K562 (cell line): Measurements from ENCODE around the gene RYK. TPM values are rescaled to one million over a fixed set of nuclear protein-coding genes. Genes with fewer than 3 reads are reported as not detected.
"Not testable (repeated sequence)": the region's sequence is repeated elsewhere in the genome, so short reads cannot be mapped to it uniquely, and the experiment has no call there.

Experiments used
- ATAC-seq: fragments of 200-7000 bp; cut with Tn5 transposase; 3 replicates; pipeline ENCODE4 v1.9.1; 2020; ENCODE audit warnings: moderate library complexity
- BruUV-seq: library from RNA; stranded (reverse); fragments of 400-500 nt; replicated peaks from 2 replicates; lab custom pipeline; 2021; lab: Mats Ljungman, UMichigan
- CTCF ChIA-PET: fragments of 300-600 bp; formaldehyde crosslinking; extraction: SDS; loops from one replicate; lab custom pipeline; 2021; ENCODE audit warnings: low intra/inter-chr PET ratio; lab: Yijun Ruan, JAX
- POLR2A ChIA-PET: fragments of 300-600, 350-650 bp; sonication (Branson Sonifier 250); formaldehyde crosslinking; extraction: SDS; loops from one replicate; lab custom pipeline; 2021; ENCODE audit warnings: antibody characterized with exemption, inconsistent platforms; lab: Yijun Ruan, JAX
- DNase-seq, 4 experiments: peaks; one replicate each; pipeline versions ENCODE4 v3.0.0 to v3.0.0-alpha.2; 2011 to 2018; ENCODE audit warnings: low spot score in 3 of 4, mixed read lengths in 3 of 4; ENCODE audit errors: extremely low read depth in 1 of 4
- FAIRE-seq: peaks from 2 replicates; lab custom pipeline; 2011; peaks lifted over from hg19 to GRCh38; lab: Jason Lieb, UNC
- H2AFZ ChIP-seq: 2 replicates; pipeline ENCODE4 v1.6.0; 2011; ENCODE audit warnings: low read depth, low read length, control low read depth, inconsistent platforms
- H3K27ac ChIP-seq: fragments of 200-600 bp; 3 replicates; pipeline ENCODE4 v1.8.0; 2011; ENCODE audit warnings: low read depth, mild to moderate bottlenecking, control low read depth, inconsistent platforms, low read length, moderate library complexity, mixed read lengths; ENCODE audit errors: extremely low read depth
- H3K27me3 ChIP-seq, 2 experiments: fragments of 300-600 bp in 1 of 2; 2 replicates in 1 of 2; 3 replicates in 1 of 2; pipeline versions ENCODE4 v1.6.0 to v1.8.0; 2011; ENCODE audit warnings: inconsistent platforms in 2 of 2, low read length in 2 of 2, mild to moderate bottlenecking in 1 of 2, mixed read lengths in 1 of 2, moderate library complexity in 1 of 2; ENCODE audit not compliant: control insufficient read depth in 2 of 2, insufficient read depth in 2 of 2
- H3K36me3 ChIP-seq: fragments of 300-600 bp; 3 replicates; pipeline ENCODE4 v1.8.0; 2011; ENCODE audit warnings: mild to moderate bottlenecking, low read length, inconsistent platforms; ENCODE audit not compliant: control insufficient read depth, insufficient read depth
- H3K4me1 ChIP-seq, 2 experiments: fragments of 200-600 bp in 1 of 2; replicated peaks in 1 of 2; 2 replicates in 1 of 2; 3 replicates in 1 of 2; pipeline versions ENCODE4 v1.5.1 to v1.8.0; 2011; ENCODE audit warnings: inconsistent platforms in 2 of 2, low read length in 2 of 2, mild to moderate bottlenecking in 1 of 2, mixed read lengths in 1 of 2, moderate library complexity in 1 of 2; ENCODE audit not compliant: control insufficient read depth in 2 of 2, insufficient read depth in 2 of 2
- H3K4me2 ChIP-seq: 2 replicates; pipeline ENCODE4 v1.6.1; 2011; ENCODE audit warnings: low read length, control low read depth, inconsistent platforms, mixed read lengths; ENCODE audit not compliant: insufficient read depth
- H3K4me3 ChIP-seq: fragments of 200-600 bp; sonication (generic), shearing (Covaris generic); 2 replicates; pipeline ENCODE4 v1.5.1; 2016; ENCODE audit warnings: control low read depth, inconsistent platforms
- H3K79me2 ChIP-seq: fragments of 200-600 bp; 3 replicates; pipeline ENCODE4 v1.8.0; 2011; ENCODE audit warnings: low read length, inconsistent platforms; ENCODE audit not compliant: control insufficient read depth, insufficient read depth
- H3K9ac ChIP-seq, 2 experiments: 2 replicates each; pipeline versions ENCODE4 v1.6.0 to v1.6.1; 2011; ENCODE audit warnings: low read depth in 2 of 2, low read length in 2 of 2, control low read depth in 1 of 2, inconsistent platforms in 1 of 2, mild to moderate bottlenecking in 1 of 2, mixed read lengths in 1 of 2; ENCODE audit not compliant: insufficient read depth in 1 of 2
- H3K9me1 ChIP-seq: one replicate; pipeline ENCODE4 v1.6.0; 2011; ENCODE audit warnings: inconsistent platforms, mild to moderate bottlenecking, low read length, moderate library complexity; ENCODE audit not compliant: control insufficient read depth, insufficient read depth
- H3K9me3 ChIP-seq: replicated peaks from 2 replicates; pipeline ENCODE4 v1.5.1; 2011; ENCODE audit warnings: low read depth, low read length, inconsistent platforms; ENCODE audit not compliant: control insufficient read depth, insufficient read depth
- H4K20me1 ChIP-seq: replicated peaks from 2 replicates; pipeline ENCODE4 v1.6.1; 2011; ENCODE audit warnings: low read length, inconsistent platforms, mixed read lengths; ENCODE audit not compliant: control insufficient read depth, insufficient read depth
- CBX8 ChIP-seq: fragments of 200-600 bp; sonication (generic); IDR thresholded peaks from 2 replicates; pipeline ENCODE4 v1.6.1; 2012; ENCODE audit warnings: borderline replicate concordance, mixed run types, low read depth, mild to moderate bottlenecking, moderate library complexity, mixed read lengths, low read length, control low read depth, inconsistent platforms; ENCODE audit not compliant: poor library complexity, severe bottlenecking; ENCODE audit errors: extremely low read depth
- whole genome bisulfite sequencing: fragments of 100-300 bp; shearing (Covaris generic); methylation state at CpG from one replicate; pipeline ENCODE4 v1.1.6; 2016; ENCODE audit warnings: low coverage, mixed read lengths; ENCODE audit not compliant: insufficient coverage; ENCODE audit errors: missing lambda C conversion rate; 5-methylcytosine and 5-hydroxymethylcytosine counted together
- in situ Hi-C: fragments of 300-500 bp; cut with MboI; formaldehyde crosslinking; loops from 4 replicates; pipeline ENCODE4 v1.15.0; 2018; ENCODE audit warnings: inconsistent platforms, mixed read lengths
- intact Hi-C: fragments of 100-400 bp; cut with micrococcal nuclease; formaldehyde crosslinking; loops from 2 replicates; pipeline ENCODE4 v1.14.2; 2022
- polyA plus RNA-seq, 8 experiments: library from polyadenylated mRNA; depleted of rRNA in 4 of 8; stranded (reverse) in 5 of 8; unstranded in 3 of 8; fragments of >200 nt; fragmentation: Nextera tagmentation in 2 of 8; fragmentation: Illumina TruSeq in 1 of 8; extraction: Ambion mirVana in 2 of 8; extraction: Trizol in 1 of 8; gene quantifications; 2 replicates each; pipeline versions ENCODE4 v1.2.1 to v1.2.3, GENCODE V29; 2011 to 2014; ENCODE audit warnings: inconsistent platforms in 1 of 8, missing spikeins in 1 of 8
- total RNA-seq, 7 experiments: library from RNA; depleted of rRNA in 6 of 7; stranded (reverse); fragments of >200 nt in 6 of 7; fragmentation: Illumina TruSeq in 2 of 7; extraction: Trizol in 2 of 7; gene quantifications; 2 replicates each; pipeline versions ENCODE4 v1.2.1 to v1.2.3, GENCODE V29; 2011 to 2021; ENCODE audit warnings: low replicate concordance in 1 of 7

RYK gene
- total and polyA plus RNA-seq, 9 of the 15 experiments (the other 6 are each of a cell fraction or from before 2014, with no cell fraction given): 4.2 to 29.5 (median 16.6) TPM

GRCh38 chr3:134228035-134228434 is 22.6 kb downstream of the RYK start:
- POLR2A ChIA-PET: no interaction called here
- peaks cover 3 to 8% of the 10 kb centered on the region in 2 experiments; a peak in 3 of 5 replicates for H3K4me1 ChIP-seq
- 64% methylated on average over 4 of the region's 6 CpGs for WGBS

GRCh38 chr3:134224796-134225156 is 25.9 kb downstream of the RYK start:
- FAIRE-seq, H3K9ac ChIP-seq, H3K4me1 ChIP-seq, H3K9me1 ChIP-seq, H4K20me1 ChIP-seq, in situ Hi-C loops, BruUV-seq, ATAC-seq, H3K27ac ChIP-seq, H3K4me3 ChIP-seq, DNase-seq, H3K27me3 ChIP-seq, H2AFZ ChIP-seq, H3K9me3 ChIP-seq, H3K4me2 ChIP-seq, POLR2A ChIA-PET, H3K36me3 ChIP-seq, intact Hi-C loops: not testable (repeated sequence)
- CTCF ChIA-PET: interaction anchor here (1.3 kb wide), 1 partner anchor 13 kb away, joined by 5 read pairs; no protein-coding TSS in a partner anchor
- peaks cover 54% of the 10 kb centered on the region for H3K79me2 ChIP-seq
- 92% methylated on average over 1 of the region's 1 CpG for WGBS

More at GRCh38 chr3:134228035-134228434, 22.6 kb downstream of the RYK start:
- Histone ChIP-seq H3K4me2 (no peak overlapping the region), H3K9me3 (no peaks in the 10 kb centered on the region), H2AFZ (no peak overlapping the region), H4K20me1 (peaks cover 11% of the 10 kb centered on the region; the same call in 1 of the 2 replicates), H3K4me3 (no peak overlapping the region), H3K27me3 (no peaks in the 10 kb centered on the region), H3K27ac (no peak overlapping the region), H3K9me1 (no peaks in the 10 kb centered on the region), H3K79me2 (peaks cover 78% of the 10 kb centered on the region), H3K9ac (no peak overlapping the region), H3K36me3 (no peaks in the 10 kb centered on the region)
- intact Hi-C loops (no loop called here), in situ Hi-C loops (no loop called here)
- BruUV-seq: no TSS peak
- no peak for ATAC-seq
- TF ChIP-seq CBX8: no peak
- DNase-seq: no peak
- CTCF ChIA-PET: no interaction called here
- no peak for FAIRE-seq
